GM21786 (cell line): ENCODE measurements around the gene CHIA.
"Not testable (repeated sequence)": the region's sequence is repeated elsewhere in the genome, so short reads cannot be mapped to it uniquely, and the experiment has no call there.

Source experiments
- ATAC-seq: cut with Tn5 transposase; IDR thresholded peaks from one replicate; pipeline ENCODE4 v1.9.1; 2021; ENCODE audit not compliant: unreplicated experiment

CHIA gene

DNA sequence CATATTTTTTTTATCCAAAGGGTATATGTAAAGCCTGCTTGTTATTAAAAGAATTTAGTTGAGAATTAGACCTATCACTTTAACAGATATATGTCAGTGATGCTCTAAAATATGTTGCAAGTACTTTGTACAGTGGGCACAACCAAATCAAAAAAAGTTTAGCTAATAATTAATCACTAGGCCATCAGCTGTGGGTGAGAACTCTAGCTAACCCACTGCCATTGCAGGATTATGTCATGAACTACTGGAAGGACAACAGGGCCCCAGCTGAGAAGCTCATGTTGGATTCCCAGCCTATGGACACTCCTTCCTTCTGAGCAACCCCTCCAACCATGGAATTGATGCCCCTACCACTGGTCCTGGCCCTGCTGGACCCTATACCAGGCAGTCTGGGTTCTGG, 6.8 kb upstream of the CHIA start:
- no peak for ATAC-seq

DNA sequence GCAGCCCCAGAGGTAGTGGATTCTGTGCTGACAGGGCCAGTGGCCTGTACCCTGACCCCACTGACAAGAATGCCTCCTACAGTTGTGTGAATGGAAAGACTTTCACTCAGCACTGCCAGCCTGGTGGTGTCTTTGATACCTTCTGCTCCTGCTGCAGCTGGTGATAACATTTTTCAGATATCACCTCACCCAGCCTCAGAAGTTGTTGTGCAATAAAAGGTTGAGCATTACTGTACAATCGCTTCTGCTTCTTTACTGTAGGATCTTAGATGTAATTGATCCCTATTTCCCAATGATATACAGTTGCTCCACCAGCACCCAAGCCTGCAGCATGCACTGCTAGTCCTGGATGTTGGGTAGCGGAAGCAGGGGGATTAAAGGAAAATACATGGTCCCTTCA, 4.8 kb upstream of the CHIA start:
- ATAC-seq: no peak

DNA sequence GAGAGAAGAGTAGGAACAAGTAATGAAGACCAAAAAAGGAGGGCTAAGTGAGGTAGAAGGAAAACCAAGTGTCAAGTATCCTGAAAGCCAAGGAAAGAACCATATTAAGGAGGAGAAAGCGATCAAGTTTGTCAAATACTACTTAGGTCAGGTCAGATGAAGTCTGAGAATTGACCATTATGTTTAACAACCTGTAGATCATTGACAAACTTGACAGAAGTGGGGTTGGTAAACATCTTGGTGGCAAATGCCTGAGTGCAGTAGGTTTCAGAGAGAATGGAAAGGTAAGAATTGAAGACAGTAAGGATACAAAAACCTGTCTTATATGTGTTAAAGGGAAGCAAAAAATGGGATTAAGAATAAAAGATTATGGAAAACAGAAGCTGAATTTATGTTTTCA, 3.7 kb upstream of the CHIA start:
- no peak for ATAC-seq

DNA sequence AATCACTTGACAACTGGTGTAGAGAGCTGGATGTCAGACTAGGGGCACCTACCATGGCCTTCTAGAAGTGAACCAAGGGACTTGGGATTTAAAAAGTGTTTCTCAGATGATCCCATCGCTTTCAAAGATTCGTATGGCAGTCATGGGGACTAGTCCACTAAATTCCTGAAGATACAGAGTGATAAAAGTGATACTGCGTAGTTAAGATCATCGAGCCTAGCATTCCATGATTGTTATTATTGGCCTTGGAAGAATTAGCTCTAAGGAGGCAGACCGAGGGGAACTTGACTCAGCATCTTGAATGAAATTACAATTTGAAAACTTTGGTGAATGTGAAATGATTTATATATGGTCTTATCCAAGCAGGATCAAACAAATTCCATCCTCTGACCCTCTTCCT, 1.3 kb upstream of the CHIA start:
- no peak for ATAC-seq

DNA sequence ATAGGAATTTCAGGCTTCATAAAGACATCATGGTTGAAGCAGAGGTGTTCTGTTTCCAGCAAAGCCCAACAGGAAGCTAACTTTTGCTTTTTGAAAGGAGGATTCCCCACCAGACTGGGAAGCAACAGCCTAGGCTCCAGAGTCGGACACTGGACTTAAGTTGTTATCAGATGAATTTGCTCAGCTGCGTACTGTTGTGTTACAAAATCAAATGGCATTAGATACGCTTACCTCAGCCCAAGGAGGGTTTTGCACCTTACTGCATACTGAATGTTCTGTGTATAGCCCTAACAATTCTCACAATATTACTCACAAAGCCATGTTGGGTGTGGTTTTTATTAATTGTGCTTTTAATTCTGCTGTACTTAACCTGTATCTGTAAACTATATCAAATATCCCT, 547 bp upstream of the CHIA start:
- no peak for ATAC-seq

DNA sequence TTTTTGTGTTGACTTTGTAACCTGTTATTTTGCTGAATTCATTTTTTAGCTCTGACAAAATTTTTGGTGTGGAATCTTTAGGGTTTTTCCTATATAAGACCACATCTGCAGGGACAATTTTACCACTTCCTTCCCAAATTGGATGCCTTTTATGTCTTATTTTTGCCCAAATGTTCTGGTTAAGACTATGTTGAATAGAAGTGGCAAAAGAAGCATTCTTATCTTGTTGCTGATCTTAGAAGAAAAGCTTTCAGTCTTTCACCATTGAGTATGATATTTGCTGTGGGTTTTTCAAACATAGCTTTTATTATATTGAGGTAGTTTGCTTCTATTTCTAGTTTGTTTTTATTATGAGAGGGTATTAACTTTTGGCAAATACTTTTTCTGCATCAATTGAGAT, 3.7 kb downstream of the CHIA start:
- no peak for ATAC-seq

DNA sequence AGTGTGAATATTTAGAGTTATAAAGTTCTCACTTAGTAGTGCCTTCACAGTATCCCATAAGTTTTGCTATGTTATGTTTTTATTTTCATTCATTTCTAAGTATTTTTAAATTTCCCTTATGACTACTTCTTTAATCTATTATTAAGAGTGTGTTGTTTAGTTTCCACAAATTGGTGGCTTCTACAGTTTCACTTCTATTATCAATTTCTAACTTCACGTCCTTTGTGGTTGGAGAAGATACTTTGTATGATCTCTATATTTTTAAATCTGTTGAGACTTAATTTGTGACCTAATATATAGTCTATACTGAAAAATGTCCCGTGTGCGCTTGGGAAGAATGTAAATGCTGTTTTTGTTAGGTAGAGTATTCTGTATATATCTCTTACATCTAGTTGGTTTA, 11.7 kb downstream of the CHIA start:
- no peak for ATAC-seq

DNA sequence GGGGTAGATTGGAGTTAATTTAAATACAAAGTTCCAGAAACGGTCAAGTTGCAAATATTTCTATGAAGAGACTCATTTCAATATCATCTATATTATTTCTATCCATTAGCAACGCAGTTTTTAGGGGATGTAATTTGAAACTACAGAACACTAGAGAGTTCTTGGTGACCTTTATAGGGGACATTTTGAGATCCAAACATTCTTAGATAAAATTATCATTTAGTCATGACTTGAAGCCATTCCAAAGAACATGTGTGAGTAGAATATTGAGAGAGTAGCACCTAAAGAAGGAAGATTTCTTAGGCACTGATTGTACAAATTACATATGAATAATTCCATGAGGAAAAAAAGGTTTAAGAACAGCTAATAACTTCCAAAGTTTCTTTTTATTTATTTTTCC, 19.0 kb downstream of the CHIA start:
- no peak for ATAC-seq

DNA sequence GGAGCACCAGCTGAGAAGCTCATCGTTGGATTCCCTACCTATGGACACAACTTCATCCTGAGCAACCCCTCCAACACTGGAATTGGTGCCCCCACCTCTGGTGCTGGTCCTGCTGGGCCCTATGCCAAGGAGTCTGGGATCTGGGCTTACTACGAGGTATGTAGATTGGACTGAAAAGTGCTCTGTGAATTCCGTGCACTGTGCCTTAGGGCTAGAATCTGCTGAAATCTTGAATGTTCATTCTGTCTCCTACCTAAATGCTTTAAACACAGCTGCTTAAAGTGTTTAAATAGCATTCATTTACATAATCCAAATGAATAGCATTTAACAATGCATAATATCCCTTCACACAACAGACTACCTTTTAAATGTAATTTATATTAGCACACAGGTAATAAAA, 27.9 kb downstream of the CHIA start:
- ATAC-seq: no peak

DNA sequence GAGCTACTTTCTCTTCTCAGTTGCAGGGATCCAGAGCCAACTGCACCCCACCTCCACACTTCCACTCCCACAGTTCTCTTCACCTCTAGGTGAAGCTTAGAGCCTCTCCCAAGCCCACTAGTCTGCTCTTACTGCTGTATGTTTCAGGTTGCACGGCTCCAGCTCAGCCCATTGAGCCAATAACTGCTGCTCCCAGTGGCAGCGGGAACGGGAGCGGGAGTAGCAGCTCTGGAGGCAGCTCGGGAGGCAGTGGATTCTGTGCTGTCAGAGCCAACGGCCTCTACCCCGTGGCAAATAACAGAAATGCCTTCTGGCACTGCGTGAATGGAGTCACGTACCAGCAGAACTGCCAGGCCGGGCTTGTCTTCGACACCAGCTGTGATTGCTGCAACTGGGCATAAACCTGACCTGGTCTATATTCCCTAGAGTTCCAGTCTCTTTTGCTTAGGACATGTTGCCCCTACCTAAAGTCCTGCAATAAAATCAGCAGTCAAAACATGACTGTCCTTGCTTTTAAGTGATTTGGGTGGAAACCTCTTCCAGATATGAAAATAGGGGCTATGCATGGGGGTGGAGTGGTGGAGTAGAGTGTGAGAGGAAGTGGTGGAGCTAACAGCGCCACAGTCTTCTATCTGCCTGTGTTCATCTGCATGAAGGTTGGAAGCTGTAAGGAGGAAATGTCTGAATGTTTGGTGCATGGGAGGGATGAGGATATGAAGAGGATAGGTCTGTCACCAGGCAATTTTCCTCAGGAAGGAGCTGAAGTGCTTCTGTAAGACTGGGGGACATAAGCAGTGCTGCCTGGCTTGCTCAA, 29.6 kb downstream of the CHIA start:
- ATAC-seq: no peak

DNA sequence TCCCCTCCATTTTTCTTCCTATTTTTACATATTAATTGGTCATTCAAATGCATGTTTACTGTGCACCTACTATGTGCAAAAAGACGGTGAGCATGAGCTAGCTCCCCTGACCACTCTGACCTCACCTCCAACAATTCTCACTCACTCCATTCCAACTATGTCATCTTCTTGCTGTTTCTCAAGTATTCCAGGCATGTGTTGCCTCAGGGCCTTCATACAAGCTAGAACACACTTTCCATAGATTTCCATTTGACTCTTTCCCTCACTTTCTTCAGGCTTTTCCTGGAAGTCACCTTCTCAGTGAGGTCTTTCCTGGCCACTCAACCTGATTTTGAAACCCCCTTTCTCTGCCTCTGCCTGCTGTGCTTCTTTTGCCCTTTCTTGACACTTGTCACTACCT, 32.6 kb downstream of the CHIA start:
- ATAC-seq: no peak

DNA sequence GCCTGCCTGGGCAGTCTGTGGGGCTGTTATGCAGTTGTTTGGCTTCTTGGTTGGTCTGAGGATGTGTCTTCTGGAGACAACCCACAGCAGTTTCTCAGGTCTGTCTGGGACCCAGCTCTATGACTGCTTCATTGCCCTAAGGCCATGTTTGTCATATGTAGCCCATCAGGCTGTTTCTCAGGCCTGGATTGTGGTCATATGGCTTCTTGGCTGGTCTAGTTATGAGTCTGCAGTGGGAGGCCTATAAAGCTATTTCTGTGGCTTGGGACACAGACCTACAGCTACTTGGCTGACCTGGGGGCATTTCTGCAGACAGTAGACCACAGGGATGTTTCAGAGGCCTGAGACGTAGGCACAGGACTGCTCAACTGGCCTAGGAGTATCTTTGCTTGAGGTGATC, 41.5 kb downstream of the CHIA start:
- ATAC-seq: peak; percentile 68

DNA sequence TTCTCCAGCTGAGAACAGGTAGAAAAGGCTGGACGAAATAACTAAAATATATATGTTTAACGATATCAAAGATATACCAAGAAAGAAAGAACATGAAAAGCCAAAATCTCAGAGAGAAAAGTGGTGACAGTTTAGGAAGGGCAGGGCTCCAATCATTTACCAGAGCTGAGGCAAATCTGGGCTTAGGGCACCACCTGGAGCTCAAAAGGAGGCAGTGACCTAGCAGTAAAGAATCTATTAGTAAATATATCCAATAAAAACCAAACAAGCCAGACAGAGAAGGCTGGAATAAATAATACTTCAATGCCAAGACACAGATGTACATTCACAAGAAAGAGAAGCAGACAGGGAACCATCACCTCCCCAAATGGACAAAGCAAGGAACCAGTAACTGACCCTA, 43.5 kb downstream of the CHIA start:
- no peak for ATAC-seq

DNA sequence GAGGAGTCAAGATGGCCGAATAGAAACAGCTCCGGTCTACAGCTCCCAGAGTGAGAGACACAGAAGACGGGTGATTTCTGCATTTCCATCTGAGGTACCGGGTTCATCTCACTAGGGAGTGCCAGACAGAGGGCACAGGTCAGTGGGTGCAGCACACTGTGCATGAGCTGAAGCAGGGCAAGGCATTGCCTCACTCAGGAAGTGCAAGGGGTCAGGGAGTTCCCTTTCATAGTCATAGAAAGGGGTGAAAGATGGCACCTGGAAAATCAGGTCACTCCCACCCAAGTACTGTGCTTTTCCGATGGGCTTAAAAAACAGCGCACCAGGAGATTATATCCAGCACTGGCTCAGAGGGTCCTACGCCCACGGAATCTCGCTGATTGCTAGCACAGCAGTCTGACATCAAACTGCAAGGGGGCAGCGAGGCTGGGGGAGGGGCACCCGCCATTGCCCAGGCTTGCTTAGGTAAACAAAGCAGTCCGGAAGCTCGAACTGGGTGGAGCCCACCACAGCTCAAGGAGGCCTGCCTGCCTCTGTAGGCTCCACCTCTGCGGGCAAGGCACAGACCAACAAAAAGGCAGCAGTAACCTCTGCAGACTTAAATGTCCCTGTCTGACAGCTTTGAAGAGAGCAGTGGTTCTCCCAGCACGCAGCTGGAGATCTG, 44.7 kb downstream of the CHIA start:
- not testable (repeated sequence) for ATAC-seq

DNA sequence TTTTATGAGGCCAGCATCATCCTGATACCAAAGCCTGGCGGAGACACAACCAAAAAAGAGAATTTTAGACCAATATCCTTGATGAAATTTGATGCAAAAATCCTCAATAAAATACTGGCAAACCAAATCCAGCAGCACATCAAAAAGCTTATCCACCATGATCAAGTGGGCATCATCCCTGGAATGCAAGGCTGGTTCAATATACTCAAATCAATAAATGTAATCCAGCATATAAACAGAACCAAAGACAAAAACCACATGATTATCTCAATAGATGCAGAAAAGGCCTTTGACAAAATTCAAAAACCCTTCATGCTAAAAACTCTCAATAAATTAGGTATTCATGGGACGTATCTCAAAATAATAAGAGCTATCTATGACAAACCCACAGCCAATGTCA, 48.2 kb downstream of the CHIA start:
- ATAC-seq: not testable (repeated sequence)

DNA sequence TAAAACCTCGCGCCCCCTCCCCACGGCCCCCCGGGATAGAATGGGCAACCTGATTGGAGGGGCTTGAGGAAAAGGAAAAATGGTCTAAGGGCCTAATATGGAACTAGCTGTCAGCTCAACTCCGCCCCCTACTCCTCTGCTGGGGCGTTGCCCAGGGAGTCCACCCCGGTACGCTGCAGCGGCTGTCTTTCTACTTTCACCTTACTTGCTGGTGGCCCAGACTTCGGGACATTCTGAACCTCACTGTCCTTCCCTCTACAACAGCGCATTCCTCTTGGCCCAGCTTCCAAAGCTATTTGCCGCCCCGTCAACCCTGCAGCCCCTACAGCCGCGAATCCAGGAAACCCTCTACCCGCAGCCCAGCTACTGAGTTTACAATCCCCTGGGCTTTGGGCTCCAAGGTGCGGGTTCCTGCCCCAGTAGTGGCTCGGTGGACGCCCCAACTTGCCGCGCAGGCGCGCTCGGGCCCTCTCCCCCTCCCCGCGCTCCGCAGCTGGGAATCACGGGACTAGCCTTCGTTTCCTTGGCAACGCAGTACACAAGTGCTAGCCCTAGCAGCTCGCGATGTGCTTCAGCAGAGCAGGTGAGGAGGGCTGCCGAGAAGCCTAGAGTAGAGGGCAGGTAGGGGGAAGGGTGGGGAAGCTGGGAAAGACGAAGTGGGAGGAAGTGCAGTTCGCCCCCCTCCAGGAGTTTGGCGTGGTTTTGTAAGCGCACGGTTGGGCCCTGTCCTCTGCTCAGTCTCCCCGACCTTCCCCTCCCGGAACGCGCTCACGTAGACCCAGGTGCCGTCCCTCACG, 55.6 kb downstream of the CHIA start:
- ATAC-seq: peak; percentile 88

DNA sequence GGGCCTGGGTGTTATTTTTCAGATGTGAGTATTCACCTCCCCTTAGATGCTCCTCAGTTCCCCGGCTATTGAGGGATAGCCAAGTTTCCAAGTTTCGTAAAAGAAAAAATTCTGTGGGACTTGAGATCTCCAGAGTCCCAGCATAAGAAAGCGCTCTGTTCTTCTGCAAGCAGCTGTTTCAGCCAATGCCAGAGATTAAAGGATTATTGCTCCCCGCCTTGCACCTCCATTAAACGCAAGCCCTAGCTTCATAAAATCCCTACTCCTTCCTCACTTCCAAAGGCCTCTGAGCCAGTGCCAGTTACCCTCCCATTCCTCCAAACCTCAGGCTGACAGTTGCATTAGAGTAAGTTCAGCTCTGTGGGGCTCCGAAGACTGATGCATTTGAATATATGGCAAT, 56.4 kb downstream of the CHIA start:
- no peak for ATAC-seq

DNA sequence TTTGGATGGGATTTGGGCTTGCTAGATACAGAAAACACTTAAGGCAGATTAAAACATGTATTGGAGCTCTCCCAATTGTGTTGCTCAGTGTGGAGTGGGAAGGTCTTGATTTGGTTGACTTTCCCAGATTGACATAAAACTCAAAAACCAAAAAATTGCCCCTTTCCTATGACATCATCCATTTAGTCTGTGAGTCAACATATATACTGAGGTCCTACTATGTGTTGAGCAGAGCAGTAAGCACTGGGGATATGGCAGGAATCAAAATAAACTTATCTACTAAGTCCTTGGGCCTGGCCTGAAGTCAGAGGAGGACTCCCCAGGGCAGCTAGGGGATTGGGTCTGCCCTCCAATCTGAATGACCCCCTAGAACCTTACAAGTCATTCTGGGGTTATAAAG, 61.0 kb downstream of the CHIA start:
- no peak for ATAC-seq

DNA sequence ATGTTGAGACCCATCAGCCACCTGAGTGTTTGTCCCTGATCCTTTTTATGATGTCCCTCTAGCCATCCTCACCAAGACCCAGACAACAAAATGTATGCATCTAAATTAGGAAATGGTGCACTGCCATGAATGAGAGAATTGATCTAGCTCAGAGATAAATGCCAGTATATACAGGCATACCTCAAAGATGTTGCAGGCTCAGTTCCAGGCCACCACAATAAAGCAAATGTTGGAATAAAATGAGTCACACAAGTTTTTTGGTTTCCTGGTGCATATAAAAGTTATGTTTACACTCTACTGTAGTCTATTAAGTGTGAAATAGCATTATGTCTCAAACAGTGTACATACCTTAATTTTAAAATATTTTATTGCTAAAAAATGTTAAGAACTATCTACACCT, 63.9 kb downstream of the CHIA start:
- ATAC-seq: no peak

DNA sequence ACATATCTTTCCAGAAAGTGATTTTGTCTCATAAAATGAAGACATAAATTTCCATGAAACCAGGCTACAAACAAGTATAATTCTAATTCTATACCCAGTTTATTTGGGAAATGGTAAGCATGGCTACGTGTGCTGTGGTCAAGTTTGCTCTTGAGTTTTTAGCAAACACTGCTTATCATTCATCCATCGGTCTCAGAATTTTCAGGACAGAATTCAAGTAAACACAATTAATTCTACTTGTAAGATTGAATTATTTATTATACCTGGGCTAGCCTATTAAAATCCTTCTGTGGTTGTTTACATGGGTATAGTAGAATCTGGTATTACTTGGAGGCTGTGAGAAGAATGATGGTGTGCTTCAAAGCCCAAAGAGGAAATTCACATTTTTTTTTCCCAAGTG, 68.3 kb downstream of the CHIA start:
- no peak for ATAC-seq

DNA sequence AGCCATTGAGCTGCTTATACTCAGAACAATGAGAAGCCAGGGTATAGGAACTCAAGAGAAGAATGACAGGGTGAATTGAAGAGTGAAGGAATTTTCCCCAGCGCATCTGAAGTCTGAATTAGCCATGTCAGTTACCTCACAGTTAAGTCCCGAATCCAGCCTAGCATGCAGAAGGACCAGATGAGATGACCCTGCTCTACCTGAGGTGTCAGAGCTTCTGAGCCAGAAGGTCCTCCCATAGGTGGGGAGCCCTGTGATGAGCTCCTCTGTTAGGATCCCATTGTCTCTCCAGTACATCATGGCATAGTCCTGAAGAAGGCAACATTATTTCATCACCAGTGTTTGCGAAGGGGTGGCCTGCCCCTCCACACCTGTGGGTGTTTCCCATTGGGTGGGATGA, 68.7 kb downstream of the CHIA start:
- no peak for ATAC-seq

DNA sequence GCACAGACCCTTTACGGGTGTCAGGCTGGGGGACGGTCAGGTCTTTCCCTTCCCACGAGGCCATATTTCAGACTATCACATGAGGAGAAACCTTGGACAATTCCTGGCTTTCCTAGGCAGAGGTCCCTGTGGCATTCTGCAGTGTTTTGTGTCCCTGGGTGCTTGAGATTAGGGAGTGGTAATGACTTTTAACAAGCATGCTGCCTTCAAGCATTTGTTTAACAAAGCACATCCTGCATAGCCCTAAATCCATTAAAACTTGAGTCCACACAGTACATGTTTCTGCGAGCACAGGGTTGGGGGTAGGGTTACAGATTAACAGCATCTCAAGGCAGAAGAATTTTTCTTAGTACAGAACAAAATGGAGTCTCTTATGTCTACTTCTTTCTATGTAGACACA, 69.6 kb downstream of the CHIA start:
- not testable (repeated sequence) for ATAC-seq
